SW480 (cell line): ENCODE data around the gene OR52E1.

ENCODE experiments used
- DNase-seq: peaks from one replicate; pipeline ENCODE4 v3.0.0-alpha.2; 2016; ENCODE audit warnings: low spot score

The OR52E1 gene

DNA sequence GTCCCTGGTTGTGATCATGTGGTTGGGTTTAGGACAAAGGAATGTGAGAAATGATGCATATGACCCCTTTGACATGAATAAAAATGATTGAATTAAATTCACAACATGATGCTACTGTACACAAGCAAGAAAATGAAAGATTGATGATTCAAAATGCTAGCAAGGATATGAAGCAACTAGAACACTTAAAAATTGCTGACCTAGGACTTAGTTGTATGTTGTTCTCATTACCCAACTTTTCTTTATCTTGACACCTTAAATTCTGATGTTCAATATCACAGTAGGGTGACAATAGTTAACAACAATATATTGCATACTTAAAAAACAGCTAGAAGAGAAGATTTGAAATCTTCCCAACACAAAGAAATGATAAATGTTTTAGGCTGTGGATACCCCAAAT lies 48.2 kb downstream of the OR52E1 start:
- no peak for DNase-seq

DNA sequence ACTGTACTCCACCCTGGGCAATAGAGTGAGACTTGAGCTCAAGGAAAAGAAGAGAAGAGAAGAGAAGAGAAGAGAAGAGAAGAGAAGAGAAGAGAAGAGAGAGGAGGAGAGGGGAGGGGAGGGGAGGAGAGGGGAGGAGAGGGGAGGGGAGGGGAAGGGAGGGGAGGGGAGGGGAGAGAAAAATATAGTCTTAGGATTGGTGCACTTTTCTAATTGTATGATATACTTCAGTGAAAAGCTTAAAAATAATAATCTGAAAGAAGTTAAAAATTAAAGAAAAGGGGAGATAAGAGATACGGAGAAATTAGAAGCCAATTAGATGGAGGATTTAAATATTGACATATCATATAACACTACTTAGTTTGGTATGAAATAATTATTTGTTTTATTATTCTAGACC lies 49.5 kb downstream of the OR52E1 start:
- DNase-seq = no peak
